Fibroblast of mammary gland (primary cell): Measurements from ENCODE around the gene PDZD8.

Source experiments
- DNase-seq: peaks from one replicate; pipeline ENCODE4 v3.0.0-alpha.2; 2010; ENCODE audit warnings: low read depth
- H3K4me3 ChIP-seq: 2 replicates; pipeline ENCODE4 v1.5.1; 2011; ENCODE audit warnings: low read depth, mild to moderate bottlenecking, low read length, moderate library complexity; ENCODE audit not compliant: control insufficient read depth
- TF ChIP-seq, protein P1 (sequence below): conservative IDR thresholded peaks from 2 replicates; pipeline ENCODE4 v1.5.1; 2011; ENCODE audit warnings: low read depth, low read length, inconsistent platforms; ENCODE audit not compliant: control insufficient read depth, insufficient read depth

The PDZD8 gene

DNA sequence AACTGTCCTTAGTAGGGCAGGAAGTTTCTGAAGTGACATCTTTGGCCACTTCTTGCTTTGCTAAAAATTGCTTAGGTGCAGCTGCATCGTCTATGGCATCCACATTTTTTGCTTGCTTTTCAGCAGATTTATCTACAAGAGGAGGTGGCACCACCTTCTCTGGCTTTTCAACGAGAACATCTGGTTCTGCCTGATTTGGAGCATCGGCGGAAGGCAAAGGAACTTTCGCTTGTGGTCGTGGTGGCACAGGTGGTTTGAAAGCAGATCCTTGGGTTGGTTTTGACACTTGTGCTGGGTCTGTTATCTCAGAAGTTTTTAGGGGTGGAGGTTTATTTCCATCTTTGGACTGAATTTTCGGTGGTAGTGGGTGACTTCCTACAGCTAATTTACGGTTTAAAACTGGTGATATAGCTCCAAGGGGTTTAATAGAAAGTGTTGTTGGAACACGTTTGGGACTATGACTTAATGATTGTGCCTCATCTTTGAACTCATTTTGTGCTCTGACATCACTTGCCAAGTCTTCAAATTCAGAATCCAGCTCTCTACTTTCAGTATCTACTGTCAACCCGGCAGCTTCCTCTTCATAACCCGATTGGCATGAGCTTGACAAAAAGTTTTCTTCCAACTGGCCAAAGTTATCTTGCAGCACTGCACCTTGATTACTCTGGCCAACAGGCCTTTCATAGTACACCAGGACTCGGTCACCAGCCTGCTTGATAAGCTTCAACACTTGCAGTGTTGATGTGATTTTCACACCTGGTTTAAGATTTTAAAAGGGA lies 90.3 kb downstream of the PDZD8 start:
- no peak overlapping the region for H3K4me3 ChIP-seq
- TF ChIP-seq, protein P1, sequence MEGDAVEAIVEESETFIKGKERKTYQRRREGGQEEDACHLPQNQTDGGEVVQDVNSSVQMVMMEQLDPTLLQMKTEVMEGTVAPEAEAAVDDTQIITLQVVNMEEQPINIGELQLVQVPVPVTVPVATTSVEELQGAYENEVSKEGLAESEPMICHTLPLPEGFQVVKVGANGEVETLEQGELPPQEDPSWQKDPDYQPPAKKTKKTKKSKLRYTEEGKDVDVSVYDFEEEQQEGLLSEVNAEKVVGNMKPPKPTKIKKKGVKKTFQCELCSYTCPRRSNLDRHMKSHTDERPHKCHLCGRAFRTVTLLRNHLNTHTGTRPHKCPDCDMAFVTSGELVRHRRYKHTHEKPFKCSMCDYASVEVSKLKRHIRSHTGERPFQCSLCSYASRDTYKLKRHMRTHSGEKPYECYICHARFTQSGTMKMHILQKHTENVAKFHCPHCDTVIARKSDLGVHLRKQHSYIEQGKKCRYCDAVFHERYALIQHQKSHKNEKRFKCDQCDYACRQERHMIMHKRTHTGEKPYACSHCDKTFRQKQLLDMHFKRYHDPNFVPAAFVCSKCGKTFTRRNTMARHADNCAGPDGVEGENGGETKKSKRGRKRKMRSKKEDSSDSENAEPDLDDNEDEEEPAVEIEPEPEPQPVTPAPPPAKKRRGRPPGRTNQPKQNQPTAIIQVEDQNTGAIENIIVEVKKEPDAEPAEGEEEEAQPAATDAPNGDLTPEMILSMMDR = no peak
- no peak for DNase-seq

- TF ChIP-seq, protein P1 = no peak
- H3K4me3 ChIP-seq = no peak overlapping the region
- DNase-seq = no peak
Observed at GRCh38 chr10:117277675-117278074, 97.6 kb downstream of the PDZD8 start.

DNA sequence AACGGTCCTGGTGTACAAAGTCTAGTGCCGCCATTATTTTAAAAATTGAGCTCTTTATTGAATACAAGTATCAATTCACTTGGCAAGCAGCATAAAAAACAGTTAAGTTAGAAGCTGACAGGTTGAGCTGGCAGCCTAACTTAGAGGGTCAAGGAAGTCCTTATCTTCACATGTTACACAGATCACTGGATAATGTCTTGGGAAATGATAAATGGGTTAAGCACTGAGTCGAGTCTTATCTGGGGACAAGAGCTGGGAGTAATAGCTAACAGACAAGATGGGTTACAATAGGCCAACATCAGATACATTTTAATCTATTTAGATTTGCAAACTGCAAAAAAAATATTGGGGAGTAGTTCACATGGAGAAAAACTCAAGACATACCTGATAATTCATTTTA lies 100.1 kb downstream of the PDZD8 start:
- H3K4me3 ChIP-seq = no peak overlapping the region
- DNase-seq = no peak
- TF ChIP-seq, protein P1 = no peak

DNA sequence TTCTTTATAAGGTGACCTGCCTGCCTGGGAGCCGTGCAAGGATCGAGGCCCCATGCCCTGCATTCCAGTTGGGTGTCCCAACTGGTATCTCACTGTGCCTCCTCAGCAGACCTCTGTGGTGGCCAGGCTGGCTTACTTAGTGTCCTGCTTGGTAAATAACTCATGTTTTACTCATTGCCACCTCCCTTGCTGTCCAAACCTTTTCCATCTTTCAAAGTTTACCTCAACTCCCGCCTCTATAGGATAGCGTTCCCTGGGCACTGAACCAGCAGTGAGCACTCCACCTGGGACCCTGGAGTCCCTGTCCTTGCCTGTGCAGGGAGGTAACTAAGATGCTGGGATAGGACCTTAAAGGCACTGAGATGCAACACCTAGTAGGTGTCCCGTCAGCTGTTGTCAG lies 100.7 kb downstream of the PDZD8 start:
- H3K4me3 ChIP-seq = no peak overlapping the region
- TF ChIP-seq, protein P1 = no peak
- DNase-seq = no peak

GRCh38 chr10:117273980-117274379 lies 101.3 kb downstream of the PDZD8 start:
- TF ChIP-seq, protein P1 = no peak
- no peak for DNase-seq
- no peak overlapping the region for H3K4me3 ChIP-seq

DNA sequence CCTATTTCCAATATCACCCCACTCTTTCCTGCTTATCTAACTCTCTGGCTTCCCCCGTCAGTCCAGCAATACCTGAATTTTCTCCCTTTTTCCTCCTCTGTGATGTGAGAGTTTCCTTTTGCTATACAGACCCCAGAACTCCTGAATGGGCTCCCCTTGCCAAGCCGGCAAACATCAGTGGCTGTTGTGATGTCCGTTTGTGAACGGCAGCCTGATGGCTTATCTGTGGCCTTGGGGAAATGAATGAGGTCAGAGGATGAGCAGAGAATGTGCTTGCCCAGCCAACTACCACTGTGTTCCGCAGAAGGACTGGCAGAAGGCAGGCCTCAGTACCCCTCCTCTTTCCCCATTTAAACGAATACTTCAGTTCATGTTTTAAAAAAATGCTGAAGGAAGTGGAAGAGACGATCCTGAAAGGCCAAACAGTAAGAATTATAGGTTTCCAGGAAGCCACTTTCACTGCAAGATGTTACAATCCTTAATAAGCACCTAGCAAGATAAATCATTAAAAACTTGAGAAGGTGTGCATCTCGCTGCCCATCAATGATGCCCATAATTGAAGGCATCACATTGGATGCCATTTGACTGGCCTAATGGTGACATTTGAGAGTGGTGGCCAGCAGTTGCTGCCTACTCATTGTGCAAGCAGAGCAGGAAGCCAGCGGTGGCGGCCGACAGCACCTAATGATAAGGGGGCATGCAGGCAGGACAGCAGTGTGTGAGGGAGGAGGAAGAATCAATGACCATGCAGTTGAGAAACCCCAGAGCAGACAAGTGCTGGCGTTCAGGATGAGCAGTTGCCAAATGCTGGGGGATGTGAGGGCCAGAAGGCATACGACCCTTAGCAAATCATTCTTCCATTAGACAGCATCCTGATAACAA lies 102.8 kb downstream of the PDZD8 start:
- H3K4me3 ChIP-seq = no peak overlapping the region
- no peak for DNase-seq
- TF ChIP-seq, protein P1 = no peak
